ENCODE results near the gene GRPEL1. TPM values are rescaled to one million over a fixed set of nuclear protein-coding genes. Genes with fewer than 3 reads are reported as not detected.

GRPEL1 gene
- total and polyA plus RNA-seq, 8 donors: 11.4 to 53.6 (median 25.5) TPM; not detected in 1

DNA sequence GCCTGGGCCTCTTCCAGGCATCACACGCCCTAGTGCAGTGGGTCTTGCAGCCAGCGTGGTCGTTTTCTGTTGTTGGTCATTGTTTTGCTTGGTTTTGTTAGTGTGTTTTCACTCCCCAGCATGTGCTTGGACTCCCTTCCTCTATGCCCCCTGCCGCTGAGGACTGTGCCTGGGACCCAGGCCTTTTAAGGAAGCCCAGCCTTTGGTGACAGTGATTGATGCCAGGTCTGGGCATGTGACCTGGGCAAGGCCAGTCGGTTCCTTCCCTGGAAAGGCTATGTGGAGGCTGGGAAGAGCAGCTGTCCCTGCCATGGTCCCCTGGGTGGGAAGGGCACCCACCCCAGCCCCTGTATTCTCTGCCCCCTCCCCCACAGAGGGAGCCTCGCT, 8.8 kb upstream of the GRPEL1 start:
- DNase-seq: no peak
- H3K27me3 ChIP-seq: no peaks in the 10 kb centered on the region
- TF ChIP-seq CTCF (IDR thresholded peaks at IDR 0.05): no peak
- TF ChIP-seq EP300 (IDR thresholded peaks at IDR 0.05): no peak
- no peak for TF ChIP-seq POLR2AphosphoS5 (IDR thresholded peaks at IDR 0.05)
- TF ChIP-seq POLR2A (IDR thresholded peaks at IDR 0.05): no peak
- no peaks in the 10 kb centered on the region for H3K9me3 ChIP-seq
- H3K36me3 ChIP-seq: no peaks in the 10 kb centered on the region
- H3K4me1 ChIP-seq: no peaks in the 10 kb centered on the region
- intact Hi-C loops (cut with DNase I; ENCODE audit: low total_unique reads): loop anchor here (10.0 kb wide), 1 partner anchor 102 kb away; no protein-coding TSS in a partner anchor
- no peak overlapping the region for H3K27ac ChIP-seq
- no peak overlapping the region for H3K4me3 ChIP-seq
- 61 to 74% (median 69%) methylated on average over 6 of the region's 6 CpGs for WGBS, 5 donors

- peaks cover 0 to under 1% (median 0%) of the 10 kb centered on the region in 4 donors for H3K4me1 ChIP-seq
- no peak overlapping the region for H3K4me3 ChIP-seq
- no peak for DNase-seq
- H3K9me3 ChIP-seq: no peaks in the 10 kb centered on the region
- intact Hi-C loops (cut with DNase I; ENCODE audit: low total_unique reads): loop anchor here (10.0 kb wide), 1 partner anchor 101 kb away; no protein-coding TSS in a partner anchor
- H3K27me3 ChIP-seq: no peaks in the 10 kb centered on the region
- WGBS, 5 donors: 75 to 87% (median 85%) methylated on average over 25 of the region's 25 CpGs
- H3K27ac ChIP-seq: no peak overlapping the region
- TF ChIP-seq POLR2AphosphoS5 (IDR thresholded peaks at IDR 0.05): no peak
- no peak for TF ChIP-seq POLR2A (IDR thresholded peaks at IDR 0.05)
- no peak for TF ChIP-seq EP300 (IDR thresholded peaks at IDR 0.05)
- no peak for TF ChIP-seq CTCF (IDR thresholded peaks at IDR 0.05)
- no peaks in the 10 kb centered on the region for H3K36me3 ChIP-seq
These were observed 8.3 kb upstream of the GRPEL1 start for GRCh38 chr4:7075962-7076695.

GRCh38 chr4:7074426-7074825, 6.6 kb upstream of the GRPEL1 start:
- TF ChIP-seq POLR2A (IDR thresholded peaks at IDR 0.05) (no peak), EP300 (IDR thresholded peaks at IDR 0.05) (no peak)
- no peak overlapping the region for H3K27ac ChIP-seq
- H3K36me3 ChIP-seq: no peaks in the 10 kb centered on the region
- WGBS, 5 donors: 70 to 85% (median 73%) methylated on average over 5 to 9 of the region's 9 CpGs
- no peak overlapping the region for H3K4me3 ChIP-seq
- H3K4me1 ChIP-seq: peaks cover 0 to 10% (median 7%) of the 10 kb centered on the region in 4 donors
- intact Hi-C loops (cut with DNase I; ENCODE audit: low total_unique reads): loop anchor here (10.0 kb wide), 1 partner anchor 100 kb away; no protein-coding TSS in a partner anchor
- no peaks in the 10 kb centered on the region for H3K9me3 ChIP-seq
- no peak for DNase-seq
- no peaks in the 10 kb centered on the region for H3K27me3 ChIP-seq

GRCh38 chr4:7073526-7074390, 5.9 kb upstream of the GRPEL1 start:
- WGBS, 5 donors: 71 to 79% (median 78%) methylated on average over 11 to 18 of the region's 18 CpGs
- DNase-seq: peak in 1 of 2 donors; percentile 69
- Histone ChIP-seq H3K4me1 (peaks cover 4 to 17% (median 12%) of the 10 kb centered on the region in 4 donors), H3K27me3 (no peaks in the 10 kb centered on the region), H3K4me3 (no peak overlapping the region), H3K27ac (no peak overlapping the region), H3K36me3 (no peaks in the 10 kb centered on the region), H3K9me3 (no peaks in the 10 kb centered on the region)
- intact Hi-C loops (cut with DNase I; ENCODE audit: low total_unique reads): loop anchor here (10.0 kb wide), 1 partner anchor 99 kb away; no protein-coding TSS in a partner anchor
- no peak for TF ChIP-seq POLR2AphosphoS5 (IDR thresholded peaks at IDR 0.05)
- TF ChIP-seq EP300 (IDR thresholded peaks at IDR 0.05): no peak
- TF ChIP-seq CTCF (IDR thresholded peaks at IDR 0.05): no peak
- no peak for TF ChIP-seq POLR2A (IDR thresholded peaks at IDR 0.05)
